ENCODE measurements around the gene ANKS1A. TPM values are rescaled to one million over a fixed set of nuclear protein-coding genes. Genes with fewer than 3 reads are reported as not detected.
"Not testable (repeated sequence)": the region's sequence is repeated elsewhere in the genome, so short reads cannot be mapped to it uniquely, and the experiment has no call there.

Gene ANKS1A
- total and polyA plus RNA-seq, 7 donors: 3.9 to 12.4 (median 6.1) TPM

GRCh38 chr6:35093783-35094182 lies 204.7 kb downstream of the ANKS1A start:
- intact Hi-C loops (cut with DNase I): no loop called here
- DNase-seq: no peak

GRCh38 chr6:35094183-35094582 lies 205.1 kb downstream of the ANKS1A start:
- no peaks in the 10 kb centered on the region for H3K9me3 ChIP-seq
- ATAC-seq: no peak
- peaks cover 0 to 25% of the 10 kb centered on the region in 2 donors for H3K36me3 ChIP-seq (ENCODE audit: insufficient read depth in 1 of 2, low read depth in 1 of 2)
- no peak for DNase-seq
- H3K4me1 ChIP-seq: no peaks in the 10 kb centered on the region
- no peak for TF ChIP-seq CTCF (IDR thresholded peaks at IDR 0.05)
- intact Hi-C loops (cut with DNase I): no loop called here
- H3K4me3 ChIP-seq: no peak overlapping the region
- no peak overlapping the region for H3K27ac ChIP-seq
- 79 to 81% (median 81%) methylated on average over 4 of the region's 4 CpGs for WGBS, 3 donors
- H3K27me3 ChIP-seq (ENCODE audit: insufficient read depth in 3 of 3, low read length in 2 of 3): no peaks in the 10 kb centered on the region

More at GRCh38 chr6:35093783-35094182, 204.7 kb downstream of the ANKS1A start:
- no peaks in the 10 kb centered on the region for H3K4me1 ChIP-seq
- no peaks in the 10 kb centered on the region for H3K27me3 ChIP-seq (ENCODE audit: insufficient read depth in 3 of 3, low read length in 2 of 3)
- no peak for ATAC-seq
- no peaks in the 10 kb centered on the region for H3K9me3 ChIP-seq
- H3K27ac ChIP-seq: no peak overlapping the region
- H3K4me3 ChIP-seq: no peak overlapping the region
- 87 to 92% (median 89%) methylated on average over 6 of the region's 6 CpGs for WGBS, 3 donors
- peaks cover 0 to 29% of the 10 kb centered on the region in 2 donors for H3K36me3 ChIP-seq (ENCODE audit: insufficient read depth in 1 of 2, low read depth in 1 of 2)
- TF ChIP-seq CTCF (IDR thresholded peaks at IDR 0.05): no peak

GRCh38 chr6:35096129-35096862 lies 207.2 kb downstream of the ANKS1A start:
- WGBS, 3 donors: 16 to 23% (median 19%) methylated on average over 4 of the region's 4 CpGs
- no peak for DNase-seq
- peak in 1 of 4 donors; percentile 37 for ATAC-seq

GRCh38 chr6:35099116-35099515 lies 210.1 kb downstream of the ANKS1A start:
- no peaks in the 10 kb centered on the region for H3K27me3 ChIP-seq (ENCODE audit: insufficient read depth in 3 of 3, low read length in 2 of 3)
- DNase-seq (no peak), ATAC-seq (no peak)
- H3K36me3 ChIP-seq (ENCODE audit: insufficient read depth in 1 of 2, low read depth in 1 of 2): no peaks in the 10 kb centered on the region
- intact Hi-C loops (cut with DNase I): no loop called here
- H3K27ac ChIP-seq: no peak overlapping the region
- no peaks in the 10 kb centered on the region for H3K9me3 ChIP-seq
- no peaks in the 10 kb centered on the region for H3K4me1 ChIP-seq
- no peak overlapping the region for H3K4me3 ChIP-seq
- TF ChIP-seq CTCF (IDR thresholded peaks at IDR 0.05): no peak
- WGBS, 3 donors: 98 to 99% (median 99%) methylated on average over 5 of the region's 5 CpGs

More at GRCh38 chr6:35096129-35096862, 207.2 kb downstream of the ANKS1A start:
- H3K4me3 ChIP-seq: no peak overlapping the region
- TF ChIP-seq CTCF (IDR thresholded peaks at IDR 0.05): no peak
- H3K9me3 ChIP-seq: no peaks in the 10 kb centered on the region
- H3K4me1 ChIP-seq: no peaks in the 10 kb centered on the region
- H3K27me3 ChIP-seq (ENCODE audit: insufficient read depth in 3 of 3, low read length in 2 of 3): no peaks in the 10 kb centered on the region
- H3K36me3 ChIP-seq (ENCODE audit: insufficient read depth in 1 of 2, low read depth in 1 of 2): peaks cover 0 to 4% of the 10 kb centered on the region in 2 donors
- intact Hi-C loops (cut with DNase I): no loop called here
- no peak overlapping the region for H3K27ac ChIP-seq

GRCh38 chr6:35105078-35105477 lies 216.0 kb downstream of the ANKS1A start:
- no peak overlapping the region for H3K27ac ChIP-seq
- intact Hi-C loops (cut with DNase I): no loop called here
- TF ChIP-seq CTCF (IDR thresholded peaks at IDR 0.05): no peak

GRCh38 chr6:35106061-35106460 lies 217.0 kb downstream of the ANKS1A start:
- H3K4me1 ChIP-seq; H3K4me3 ChIP-seq; H3K9me3 ChIP-seq; H3K36me3 ChIP-seq (ENCODE audit: insufficient read depth in 1 of 2, low read depth in 1 of 2); H3K27me3 ChIP-seq (ENCODE audit: insufficient read depth in 3 of 3, low read length in 2 of 3); ATAC-seq; intact Hi-C loops (cut with DNase I); H3K27ac ChIP-seq; DNase-seq: not testable (repeated sequence)
- WGBS, 3 donors: 72 to 77% (median 74%) methylated on average over 6 of the region's 6 CpGs

More at GRCh38 chr6:35105078-35105477, 216.0 kb downstream of the ANKS1A start:
- Histone ChIP-seq H3K27me3 (ENCODE audit: insufficient read depth in 3 of 3, low read length in 2 of 3) (no peaks in the 10 kb centered on the region), H3K36me3 (ENCODE audit: insufficient read depth in 1 of 2, low read depth in 1 of 2) (no peaks in the 10 kb centered on the region), H3K4me1 (no peaks in the 10 kb centered on the region), H3K4me3 (no peak overlapping the region), H3K9me3 (no peaks in the 10 kb centered on the region)
- ATAC-seq (no peak), DNase-seq (no peak)
- WGBS, 3 donors: 91 to 97% (median 93%) methylated on average over 3 of the region's 3 CpGs

GRCh38 chr6:35107208-35107607 lies 218.2 kb downstream of the ANKS1A start:
- H3K36me3 ChIP-seq (ENCODE audit: insufficient read depth in 1 of 2, low read depth in 1 of 2); DNase-seq; H3K4me3 ChIP-seq; H3K4me1 ChIP-seq; ATAC-seq; H3K27me3 ChIP-seq (ENCODE audit: insufficient read depth in 3 of 3, low read length in 2 of 3); H3K27ac ChIP-seq; intact Hi-C loops (cut with DNase I): not testable (repeated sequence)
- H3K9me3 ChIP-seq: peaks cover 12% of the 10 kb centered on the region
- 73 to 84% (median 82%) methylated on average over 8 of the region's 8 CpGs for WGBS, 3 donors
